Smooth muscle cell (in vitro differentiated cells): ENCODE data around the gene STARD13. TPM values are rescaled to one million over a fixed set of nuclear protein-coding genes. Genes with fewer than 3 reads are reported as not detected.

Experiments
- DNase-seq: peaks from one replicate; lab custom pipeline; 2025; ENCODE audit not compliant: unreplicated experiment; lab: John Stamatoyannopoulos, UW
- H2AFZ ChIP-seq: fragments of 200-600 bp; sonication (generic); 2 replicates; pipeline ENCODE4 v1.6.0; 2016; ENCODE audit warnings: antibody characterized with exemption, low read depth, mild to moderate bottlenecking
- H3F3A ChIP-seq: fragments of 200-600 bp; sonication (generic); 2 replicates; pipeline ENCODE4 v1.6.0; 2017; ENCODE audit warnings: antibody characterized with exemption, low read depth
- H3K27ac ChIP-seq: fragments of 200-600 bp; sonication (generic); 2 replicates; pipeline ENCODE4 v1.5.1; 2016; ENCODE audit warnings: low read depth, mild to moderate bottlenecking
- H3K27me3 ChIP-seq: fragments of 200-600 bp; sonication (generic); 2 replicates; pipeline ENCODE4 v1.6.1; 2016; ENCODE audit warnings: low read depth, mild to moderate bottlenecking
- H3K36me3 ChIP-seq: fragments of 200-600 bp; sonication (generic); 2 replicates; pipeline ENCODE4 v1.5.1; 2016; ENCODE audit warnings: low read depth
- H3K4me1 ChIP-seq: fragments of 200-600 bp; sonication (generic); 2 replicates; pipeline ENCODE4 v1.5.1; 2016; ENCODE audit warnings: low read depth
- H3K4me2 ChIP-seq: fragments of 200-600 bp; sonication (generic); 2 replicates; pipeline ENCODE4 v1.6.0; 2016; ENCODE audit warnings: mild to moderate bottlenecking
- H3K4me3 ChIP-seq: fragments of 200-600 bp; sonication (generic); 2 replicates; pipeline ENCODE4 v1.5.1; 2016; ENCODE audit warnings: mild to moderate bottlenecking
- H3K79me2 ChIP-seq: fragments of 200-600 bp; sonication (generic); 2 replicates; pipeline ENCODE4 v1.6.0; 2016; ENCODE audit warnings: low read depth, mild to moderate bottlenecking
- H3K9ac ChIP-seq: fragments of 200-600 bp; sonication (generic); 2 replicates; pipeline ENCODE4 v1.6.0; 2016; ENCODE audit warnings: low read depth
- H3K9me3 ChIP-seq: fragments of 200-600 bp; sonication (generic); replicated peaks from 2 replicates; pipeline ENCODE4 v1.5.1; 2016; ENCODE audit warnings: low read depth
- H4K20me1 ChIP-seq: fragments of 200-600 bp; sonication (generic); 2 replicates; pipeline ENCODE4 v1.6.0; 2016; ENCODE audit warnings: low read depth
- CTCF ChIP-seq: fragments of 200-600 bp; sonication (generic); IDR thresholded peaks from 2 replicates; pipeline ENCODE4 v1.5.1; 2017; ENCODE audit warnings: borderline replicate concordance, mild to moderate bottlenecking, antibody characterized with exemption; ENCODE audit not compliant: insufficient read depth, poor library complexity, severe bottlenecking
- WGBS: methylation state at CpG from one replicate; pipeline ENCODE4 v1.1.7; 2016; ENCODE audit warnings: low lambda C conversion rate; 5-methylcytosine and 5-hydroxymethylcytosine counted together
- polyA plus RNA-seq: library from polyadenylated mRNA; unstranded; fragments of >200 nt; fragmentation: Nextera tagmentation; extraction: Ambion mirVana; gene quantifications from 2 replicates; pipeline ENCODE4 v1.2.1, GENCODE V29; 2016
- total RNA-seq: library from RNA; depleted of rRNA; stranded (reverse); fragments of >200 nt; gene quantifications from 2 replicates; pipeline ENCODE4 v1.2.3, GENCODE V29; 2014

STARD13 gene
- total and polyA plus RNA-seq, 2 experiments from 2014 or later = 12.4 to 18.8 TPM

GRCh38 chr13:33194820-33195692, 90.5 kb downstream of the STARD13 start:
- Histone ChIP-seq H3K79me2 (peaks cover 33% of the 10 kb centered on the region), H2AFZ (no peak overlapping the region), H3K9me3 (no peaks in the 10 kb centered on the region), H3K27ac (peak overlapping the region; percentile 98), H4K20me1 (no peaks in the 10 kb centered on the region), H3K4me1 (peaks cover 13% of the 10 kb centered on the region), H3K4me3 (peak overlapping the region; percentile 20), H3K9ac (peak overlapping the region; percentile 92), H3K36me3 (no peaks in the 10 kb centered on the region), H3K4me2 (peak overlapping the region; percentile 76), H3F3A (peaks cover 7% of the 10 kb centered on the region), H3K27me3 (no peaks in the 10 kb centered on the region)
- WGBS = 37% methylated on average over 8 of the region's 8 CpGs
- TF ChIP-seq CTCF = no peak
- no peak for DNase-seq

GRCh38 chr13:33193428-33193974, 92.1 kb downstream of the STARD13 start:
- Histone ChIP-seq H3K4me3 (no peak overlapping the region), H2AFZ (no peak overlapping the region), H3K27me3 (no peaks in the 10 kb centered on the region), H3K79me2 (peaks cover 26% of the 10 kb centered on the region), H3K4me1 (peaks cover 13% of the 10 kb centered on the region), H3K27ac (peak overlapping the region; percentile 98), H3F3A (peaks cover 7% of the 10 kb centered on the region), H4K20me1 (no peaks in the 10 kb centered on the region), H3K9ac (peak overlapping the region; percentile 92), H3K36me3 (no peaks in the 10 kb centered on the region), H3K4me2 (peak overlapping the region; percentile 76), H3K9me3 (no peaks in the 10 kb centered on the region)
- DNase-seq = no peak
- TF ChIP-seq CTCF = no peak
- WGBS = 75% methylated on average over 7 of the region's 7 CpGs

GRCh38 chr13:33191425-33192210, 93.9 kb downstream of the STARD13 start:
- Histone ChIP-seq H4K20me1 (no peaks in the 10 kb centered on the region), H3K4me3 (no peak overlapping the region), H3K9ac (peak overlapping the region; percentile 69), H3K9me3 (no peaks in the 10 kb centered on the region), H3K27ac (peak overlapping the region; percentile 95), H3K79me2 (peaks cover 17% of the 10 kb centered on the region), H3F3A (peaks cover 22% of the 10 kb centered on the region), H2AFZ (no peak overlapping the region), H3K4me1 (peaks cover 21% of the 10 kb centered on the region), H3K36me3 (no peaks in the 10 kb centered on the region), H3K27me3 (no peaks in the 10 kb centered on the region), H3K4me2 (peak overlapping the region; percentile 68)
- no peak for TF ChIP-seq CTCF
- no peak for DNase-seq
- WGBS = 54% methylated on average over 4 of the region's 4 CpGs
